ENCODE results near the gene COX4I1.

- TF ChIP-seq RBBP5 (IDR thresholded peaks at IDR 0.05; ENCODE audit: borderline replicate concordance, low read depth, low read length), result no peak
- TF ChIP-seq RFX5 (IDR thresholded peaks at IDR 0.05; ENCODE audit: borderline replicate concordance, low read depth, low read length), result no peak
- no peak for TF ChIP-seq YY1 (IDR thresholded peaks at IDR 0.05; ENCODE audit: low read depth, low read length)
These were observed 46.7 kb upstream of the COX4I1 start for GRCh38 chr16:85752511-85753420.
